Neural progenitor cell (in vitro differentiated cells): ENCODE results near the gene CIDEC. TPM values are rescaled to one million over a fixed set of nuclear protein-coding genes. Genes with fewer than 3 reads are reported as not detected.

Source experiments
- DNase-seq: peaks from one replicate; pipeline ENCODE4 v3.0.0-alpha.2; 2016; ENCODE audit warnings: low spot score
- H2AFZ ChIP-seq: fragments of 200-600 bp; sonication (generic); replicated peaks from 2 replicates; pipeline ENCODE4 v1.6.1; 2016; ENCODE audit warnings: antibody characterized with exemption
- H3F3A ChIP-seq: fragments of 200-600 bp; sonication (generic); 2 replicates; pipeline ENCODE4 v1.6.1; 2016; ENCODE audit warnings: antibody characterized with exemption, low read depth
- H3K27ac ChIP-seq: fragments of 200-600 bp; sonication (generic); 2 replicates; pipeline ENCODE4 v1.5.1; 2016; ENCODE audit warnings: mild to moderate bottlenecking
- H3K27me3 ChIP-seq: fragments of 200-600 bp; sonication (generic); 2 replicates; pipeline ENCODE4 v1.6.1; 2016; ENCODE audit warnings: mild to moderate bottlenecking, moderate library complexity
- H3K36me3 ChIP-seq: fragments of 200-600 bp; sonication (generic); 2 replicates; pipeline ENCODE4 v1.5.1; 2016
- H3K4me1 ChIP-seq: fragments of 200-600 bp; sonication (generic); 2 replicates; pipeline ENCODE4 v1.6.1; 2016; ENCODE audit warnings: mixed run types
- H3K4me2 ChIP-seq: fragments of 200-600 bp; sonication (generic); 2 replicates; pipeline ENCODE4 v1.6.1; 2016
- H3K4me3 ChIP-seq: fragments of 200-600 bp; sonication (generic); 2 replicates; pipeline ENCODE4 v1.5.1; 2016
- H3K79me2 ChIP-seq: fragments of 200-600 bp; sonication (generic); 2 replicates; pipeline ENCODE4 v1.6.1; 2016; ENCODE audit warnings: low read depth
- H3K9ac ChIP-seq: fragments of 200-600 bp; sonication (generic); 2 replicates; pipeline ENCODE4 v1.6.1; 2016
- H3K9me3 ChIP-seq: fragments of 200-600 bp; sonication (generic); 2 replicates; pipeline ENCODE4 v1.5.1; 2016; ENCODE audit warnings: low read depth
- H4K20me1 ChIP-seq: fragments of 200-600 bp; sonication (generic); 2 replicates; pipeline ENCODE4 v1.6.1; 2016; ENCODE audit warnings: low read depth
- H3K27ac Mint-ChIP-seq: 3 replicates; pipeline ENCODE4 v1.8.0; 2021; ENCODE audit warnings: mixed read lengths
- H3K27me3 Mint-ChIP-seq: 2 replicates; pipeline ENCODE4 v1.8.0; 2022; ENCODE audit warnings: low read depth, mild to moderate bottlenecking, inconsistent platforms, moderate library complexity, mixed read lengths; ENCODE audit not compliant: insufficient read depth
- H3K36me3 Mint-ChIP-seq: 3 replicates; pipeline ENCODE4 v1.8.0; 2021; ENCODE audit warnings: mixed read lengths
- H3K4me1 Mint-ChIP-seq: 3 replicates; pipeline ENCODE4 v1.8.0; 2021; ENCODE audit warnings: mixed read lengths
- H3K4me3 Mint-ChIP-seq: 3 replicates; pipeline ENCODE4 v1.8.0; 2021; ENCODE audit warnings: mild to moderate bottlenecking, moderate library complexity, mixed read lengths
- H3K9me3 Mint-ChIP-seq: 3 replicates; pipeline ENCODE4 v1.8.0; 2020; ENCODE audit warnings: mixed read lengths
- EZH2 ChIP-seq: fragments of 200-600 bp; sonication (generic); IDR thresholded peaks from 2 replicates; pipeline ENCODE4 v1.6.1; 2017; ENCODE audit warnings: antibody characterized with exemption, mild to moderate bottlenecking, moderate library complexity
- EZH2phosphoT487 ChIP-seq: fragments of 200-600 bp; sonication (generic); IDR thresholded peaks from 2 replicates; pipeline ENCODE4 v1.6.1; 2017; ENCODE audit warnings: antibody characterized with exemption
- total RNA-seq: library from RNA; depleted of rRNA; stranded (reverse); fragments of >200 nt; gene quantifications from 2 replicates; pipeline ENCODE4 v1.2.3, GENCODE V29; 2015; ENCODE audit warnings: low replicate concordance
- TF ChIP-seq, protein P1 (sequence below): fragments of 200-600 bp; sonication (generic); IDR thresholded peaks from 2 replicates; pipeline ENCODE4 v1.5.1; 2017; ENCODE audit warnings: antibody characterized with exemption, mild to moderate bottlenecking

Gene CIDEC, protein sequence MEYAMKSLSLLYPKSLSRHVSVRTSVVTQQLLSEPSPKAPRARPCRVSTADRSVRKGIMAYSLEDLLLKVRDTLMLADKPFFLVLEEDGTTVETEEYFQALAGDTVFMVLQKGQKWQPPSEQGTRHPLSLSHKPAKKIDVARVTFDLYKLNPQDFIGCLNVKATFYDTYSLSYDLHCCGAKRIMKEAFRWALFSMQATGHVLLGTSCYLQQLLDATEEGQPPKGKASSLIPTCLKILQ
- not detected in 2 replicates for total RNA-seq

DNA sequence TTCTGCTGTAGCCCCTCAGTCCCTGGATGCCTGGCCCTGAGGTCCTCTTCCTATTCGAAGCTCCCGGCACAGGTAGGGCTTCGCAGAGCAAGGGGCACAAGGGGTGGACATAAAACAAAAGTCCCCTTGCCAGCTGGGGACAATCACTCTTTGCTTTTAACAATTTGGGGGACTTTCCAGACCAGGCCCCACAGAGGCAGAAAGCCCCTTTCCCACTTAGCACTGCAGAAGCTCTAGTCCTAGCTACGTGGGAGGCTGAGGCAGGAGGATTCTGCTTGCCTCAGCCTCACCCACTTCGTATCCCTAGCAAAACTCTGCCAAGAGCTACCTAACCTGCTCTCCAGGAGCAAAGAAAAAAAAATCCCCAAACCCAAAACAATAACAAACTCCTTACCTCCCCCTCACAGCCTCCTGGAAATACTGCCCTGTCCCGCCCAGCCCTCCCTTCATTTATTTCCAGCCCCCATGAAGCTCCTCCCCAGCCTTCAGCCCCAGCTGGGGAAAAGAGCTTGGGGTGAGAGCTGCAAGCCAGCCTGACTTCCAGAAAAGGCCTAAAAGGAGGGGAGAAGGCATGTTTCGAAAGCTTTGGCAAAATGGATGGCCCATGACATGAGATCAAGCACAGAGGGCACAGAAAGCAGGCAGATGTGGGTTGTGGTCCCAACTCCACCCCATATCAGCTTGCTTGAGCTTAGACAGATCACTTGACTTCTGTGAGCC lies at the start of gene CIDEC:
CIDEC (minus strand) TSS at position 424 of the 720 bp plus-strand sequence. CDS start 1,767 bp downstream, outside the sequence.
- Histone ChIP-seq H3K27me3 (no peaks in the 10 kb centered on the region), H4K20me1 (no peaks in the 10 kb centered on the region)
- H3K4me1 Mint-ChIP-seq, result no peaks in the 10 kb centered on the region

DNA sequence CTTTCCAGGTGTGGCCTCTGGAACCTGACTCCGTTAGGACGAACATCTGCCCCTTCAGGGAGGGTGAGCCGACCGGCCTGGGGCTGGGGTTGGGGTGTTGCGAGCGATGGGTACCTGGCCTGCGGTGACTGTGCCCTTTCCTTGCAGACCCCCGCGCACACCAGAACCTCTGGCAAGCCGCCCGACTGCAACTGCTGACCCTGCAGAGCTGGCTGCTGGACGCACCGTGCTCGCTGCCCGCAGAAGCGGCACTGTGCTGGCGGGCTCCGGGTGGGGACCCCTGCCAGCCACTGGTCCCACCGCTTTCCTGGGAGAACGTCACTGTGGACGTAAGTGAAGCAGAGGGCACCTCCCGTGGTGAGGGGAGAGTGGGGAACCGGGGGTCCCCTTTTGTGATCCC lies 48.1 kb upstream of the CIDEC start:
- Mint-ChIP-seq H3K27me3 (peaks cover 2% of the 10 kb centered on the region), H3K4me3 (no peak overlapping the region), H3K9me3 (no peaks in the 10 kb centered on the region), H3K36me3 (no peaks in the 10 kb centered on the region), H3K27ac (no peak overlapping the region), H3K4me1 (peaks cover 3% of the 10 kb centered on the region)
- no peak for TF ChIP-seq EZH2phosphoT487
- no peak for TF ChIP-seq EZH2
- TF ChIP-seq, protein P1, sequence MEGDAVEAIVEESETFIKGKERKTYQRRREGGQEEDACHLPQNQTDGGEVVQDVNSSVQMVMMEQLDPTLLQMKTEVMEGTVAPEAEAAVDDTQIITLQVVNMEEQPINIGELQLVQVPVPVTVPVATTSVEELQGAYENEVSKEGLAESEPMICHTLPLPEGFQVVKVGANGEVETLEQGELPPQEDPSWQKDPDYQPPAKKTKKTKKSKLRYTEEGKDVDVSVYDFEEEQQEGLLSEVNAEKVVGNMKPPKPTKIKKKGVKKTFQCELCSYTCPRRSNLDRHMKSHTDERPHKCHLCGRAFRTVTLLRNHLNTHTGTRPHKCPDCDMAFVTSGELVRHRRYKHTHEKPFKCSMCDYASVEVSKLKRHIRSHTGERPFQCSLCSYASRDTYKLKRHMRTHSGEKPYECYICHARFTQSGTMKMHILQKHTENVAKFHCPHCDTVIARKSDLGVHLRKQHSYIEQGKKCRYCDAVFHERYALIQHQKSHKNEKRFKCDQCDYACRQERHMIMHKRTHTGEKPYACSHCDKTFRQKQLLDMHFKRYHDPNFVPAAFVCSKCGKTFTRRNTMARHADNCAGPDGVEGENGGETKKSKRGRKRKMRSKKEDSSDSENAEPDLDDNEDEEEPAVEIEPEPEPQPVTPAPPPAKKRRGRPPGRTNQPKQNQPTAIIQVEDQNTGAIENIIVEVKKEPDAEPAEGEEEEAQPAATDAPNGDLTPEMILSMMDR, result no peak
- H3K79me2 ChIP-seq, result no peaks in the 10 kb centered on the region
- no peaks in the 10 kb centered on the region for H4K20me1 ChIP-seq
- H3K9me3 ChIP-seq, result no peaks in the 10 kb centered on the region
- no peak overlapping the region for H3K4me3 ChIP-seq
- DNase-seq, result no peak
- H3K36me3 ChIP-seq, result no peaks in the 10 kb centered on the region
- H3F3A ChIP-seq, result peaks cover 11% of the 10 kb centered on the region
- H3K27me3 ChIP-seq, result peaks cover 11% of the 10 kb centered on the region
- no peak overlapping the region for H3K9ac ChIP-seq
- H3K4me2 ChIP-seq, result no peak overlapping the region
- H3K4me1 ChIP-seq, result no peaks in the 10 kb centered on the region
- no peak overlapping the region for H3K27ac ChIP-seq
- no peak overlapping the region for H2AFZ ChIP-seq

More for the DNA sequence above, at the start of gene CIDEC:
- H3F3A ChIP-seq, result no peaks in the 10 kb centered on the region
- H3K9me3 Mint-ChIP-seq, result peaks cover 2% of the 10 kb centered on the region
- H3K36me3 ChIP-seq, result no peaks in the 10 kb centered on the region
- H3K36me3 Mint-ChIP-seq, result no peaks in the 10 kb centered on the region
- H3K9me3 ChIP-seq, result no peaks in the 10 kb centered on the region
- H3K27me3 Mint-ChIP-seq, result peaks cover 4% of the 10 kb centered on the region
- no peak within 1 kb of the TSS for H3K4me3 Mint-ChIP-seq
- TF ChIP-seq, protein P1, result no peak
- no peak for TF ChIP-seq EZH2
- no peak for TF ChIP-seq EZH2phosphoT487
- H3K4me2 ChIP-seq, result no peak within 1 kb of the TSS
- H3K27ac ChIP-seq, result no peak within 1 kb of the TSS
- H3K9ac ChIP-seq, result no peak within 1 kb of the TSS
- H3K27ac Mint-ChIP-seq, result peak within 1 kb of the TSS; percentile 88
- H3K4me3 ChIP-seq, result no peak within 1 kb of the TSS
- H3K4me1 ChIP-seq, result no peaks in the 10 kb centered on the region
- DNase-seq, result no peak
- no peak within 1 kb of the TSS for H2AFZ ChIP-seq
- no peaks in the 10 kb centered on the region for H3K79me2 ChIP-seq

DNA sequence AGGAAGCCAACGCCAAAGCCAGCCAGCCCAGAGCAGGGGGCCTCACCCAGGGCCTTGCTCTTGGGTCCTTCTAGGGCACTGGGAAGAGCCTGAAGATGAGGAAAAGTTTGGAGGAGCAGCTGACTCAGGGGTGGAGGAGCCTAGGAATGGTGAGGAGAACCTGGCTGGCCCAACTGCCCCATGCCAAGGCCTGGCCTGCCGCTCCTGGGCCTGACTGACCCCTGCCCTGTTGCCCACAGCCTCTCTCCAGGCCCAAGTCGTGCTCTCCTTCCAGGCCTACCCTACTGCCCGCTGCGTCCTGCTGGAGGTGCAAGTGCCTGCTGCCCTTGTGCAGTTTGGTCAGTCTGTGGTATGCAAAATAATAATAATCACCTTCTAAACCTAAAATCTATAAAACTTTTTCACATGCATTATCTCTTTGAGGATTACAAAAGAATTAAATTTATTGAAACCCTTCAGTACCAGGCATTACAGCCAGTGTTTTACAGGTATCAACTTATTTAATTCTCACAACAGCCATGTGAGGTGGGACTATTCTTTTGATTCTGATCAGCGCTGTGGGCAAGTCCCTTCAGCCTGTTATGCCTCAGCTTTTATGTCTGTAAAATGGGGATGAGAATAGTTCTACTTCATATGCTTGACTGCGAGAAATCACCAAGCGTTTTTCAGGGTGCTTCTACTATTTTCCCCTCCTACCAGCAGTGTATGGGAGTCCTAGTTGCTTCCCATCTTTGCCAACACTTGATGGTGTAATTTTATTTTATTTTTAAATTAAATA lies 38.4 kb upstream of the CIDEC start:
- Histone ChIP-seq H3K27ac (no peak overlapping the region), H3K36me3 (no peaks in the 10 kb centered on the region), H4K20me1 (no peaks in the 10 kb centered on the region), H3K4me3 (no peak overlapping the region), H3K4me1 (peaks cover 19% of the 10 kb centered on the region), H3K27me3 (peaks cover 30% of the 10 kb centered on the region), H3K9me3 (no peaks in the 10 kb centered on the region), H2AFZ (no peak overlapping the region), H3F3A (peaks cover 14% of the 10 kb centered on the region), H3K4me2 (no peak overlapping the region), H3K79me2 (no peaks in the 10 kb centered on the region), H3K9ac (no peak overlapping the region)
- Mint-ChIP-seq H3K36me3 (no peaks in the 10 kb centered on the region), H3K27me3 (no peaks in the 10 kb centered on the region), H3K27ac (no peak overlapping the region), H3K4me3 (peak overlapping the region; percentile 50), H3K9me3 (no peaks in the 10 kb centered on the region), H3K4me1 (peaks cover 12% of the 10 kb centered on the region)
- TF ChIP-seq, protein P1, result no peak
- TF ChIP-seq EZH2 (no peak), EZH2phosphoT487 (no peak)
- DNase-seq, result no peak
